GM19452 (cell line): ENCODE results near the gene CIDEB.
"Not testable (repeated sequence)": the region's sequence is repeated elsewhere in the genome, so short reads cannot be mapped to it uniquely, and the experiment has no call there.

Source experiments
- ATAC-seq: cut with Tn5 transposase; IDR thresholded peaks from one replicate; pipeline ENCODE4 v1.9.1; 2021; ENCODE audit not compliant: unreplicated experiment

The CIDEB gene

GRCh38 chr14:24332268-24332993 is 24.7 kb upstream of the CIDEB start:
- ATAC-seq, result peak; percentile 86

GRCh38 chr14:24331731-24332267 is 24.0 kb upstream of the CIDEB start:
- ATAC-seq, result peak; percentile 13

- ATAC-seq, result no peak
Observed at GRCh38 chr14:24330973-24331674, 23.3 kb upstream of the CIDEB start.

DNA sequence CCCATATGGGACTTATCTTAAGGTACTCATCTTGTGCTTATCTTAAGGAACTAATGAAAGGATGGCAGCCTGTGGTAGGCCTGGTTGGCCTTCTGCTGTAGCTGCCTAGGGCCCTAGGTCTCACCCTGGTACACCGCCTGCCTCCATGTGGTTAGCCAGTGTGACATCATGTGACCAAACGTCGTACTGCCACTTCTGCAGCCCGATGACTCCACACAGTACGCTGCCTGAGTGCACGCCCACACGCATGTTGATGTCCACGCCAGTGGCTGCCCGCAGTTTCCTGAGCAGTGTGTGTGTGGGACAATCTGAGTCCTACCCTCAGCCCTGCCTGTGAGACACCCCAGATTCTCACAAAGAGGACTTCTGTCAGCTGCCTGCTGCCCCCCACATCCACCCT is 22.0 kb upstream of the CIDEB start:
- no peak for ATAC-seq

- no peak for ATAC-seq
Observed at GRCh38 chr14:24329073-24329663, 21.4 kb upstream of the CIDEB start.

DNA sequence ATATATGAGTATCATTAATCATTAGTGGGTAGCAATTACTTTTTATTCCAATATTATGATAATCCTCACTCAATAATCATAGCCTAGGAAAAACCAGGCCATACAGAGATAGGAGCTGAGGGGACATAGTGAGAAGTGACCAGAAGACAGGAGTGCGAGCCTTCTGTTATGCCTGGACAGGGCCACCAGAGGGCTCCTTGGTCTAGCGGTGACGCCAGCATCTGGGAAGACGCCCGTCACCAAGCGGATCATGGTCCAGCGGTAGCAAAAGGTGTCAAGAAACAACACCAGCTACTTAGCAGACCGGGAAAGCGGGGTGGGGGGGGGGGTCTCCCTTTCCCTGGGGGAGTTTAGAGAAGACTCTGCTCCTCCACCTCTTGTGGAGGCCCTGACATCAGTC is 20.1 kb upstream of the CIDEB start:
- ATAC-seq, result not testable (repeated sequence)

DNA sequence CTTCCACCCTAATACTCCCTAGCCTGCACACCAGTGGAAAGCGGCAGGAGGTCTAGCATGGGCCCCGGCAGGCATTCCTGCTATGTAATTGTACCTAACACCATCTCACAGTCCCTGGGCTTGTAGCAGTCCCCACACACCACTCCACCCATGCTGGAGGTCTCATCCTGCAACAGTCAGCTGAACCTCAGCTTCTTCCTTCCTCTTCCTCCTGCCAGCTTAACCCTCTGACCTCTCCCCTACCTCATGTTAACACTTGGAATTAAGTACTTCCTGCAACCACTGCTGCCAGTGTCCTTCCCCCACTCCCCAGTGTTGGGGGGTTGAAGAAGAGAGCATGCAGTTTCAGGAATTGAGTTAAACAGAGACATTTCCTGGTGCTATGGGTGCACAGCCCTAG is 19.5 kb upstream of the CIDEB start:
- no peak for ATAC-seq

DNA sequence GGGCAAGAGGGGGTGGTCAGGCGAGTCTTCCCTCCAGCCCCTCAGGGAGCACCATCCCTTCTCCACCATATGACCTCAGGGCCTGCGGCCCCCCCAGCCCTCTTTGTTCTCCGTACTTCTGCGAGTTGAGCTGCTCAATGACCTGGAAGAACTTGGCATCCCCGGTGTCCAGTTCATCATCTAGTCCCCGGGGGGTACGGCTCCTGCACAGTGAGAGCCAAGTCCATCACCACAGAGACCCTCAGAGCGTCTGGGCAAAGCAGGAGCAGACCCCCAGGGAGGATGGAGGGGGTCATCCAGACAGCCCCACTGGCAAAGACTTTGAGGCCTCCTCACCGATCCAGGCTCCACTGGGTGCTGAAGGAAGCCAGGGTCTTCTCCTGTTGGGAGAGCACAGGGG is 18.2 kb upstream of the CIDEB start:
- ATAC-seq, result no peak

- ATAC-seq, result no peak
Observed at GRCh38 chr14:24325041-24325530, 17.3 kb upstream of the CIDEB start.

DNA sequence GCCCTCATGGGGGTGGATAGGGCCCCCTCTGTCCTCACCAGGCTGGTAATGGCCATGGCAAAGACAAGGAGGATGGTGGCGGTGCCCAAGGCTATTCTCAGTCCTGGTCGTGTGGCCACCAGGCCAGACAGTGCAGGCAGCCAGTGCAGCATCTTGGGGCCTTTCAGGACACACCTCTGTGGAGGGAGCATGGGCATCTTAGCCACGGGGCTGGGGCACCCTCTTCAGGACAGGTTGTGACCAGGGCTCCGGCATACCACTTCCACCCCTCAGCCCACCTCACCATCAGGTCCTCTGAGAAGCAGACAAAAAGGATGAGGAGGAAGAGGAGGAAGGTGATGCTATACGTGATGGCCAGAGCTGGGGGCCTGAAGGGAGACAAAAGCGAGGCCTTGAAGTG is 16.2 kb upstream of the CIDEB start:
- ATAC-seq, result no peak

GRCh38 chr14:24323341-24323740 is 15.6 kb upstream of the CIDEB start:
- no peak for ATAC-seq

GRCh38 chr14:24322672-24323071 is 14.9 kb upstream of the CIDEB start:
- ATAC-seq, result no peak

DNA sequence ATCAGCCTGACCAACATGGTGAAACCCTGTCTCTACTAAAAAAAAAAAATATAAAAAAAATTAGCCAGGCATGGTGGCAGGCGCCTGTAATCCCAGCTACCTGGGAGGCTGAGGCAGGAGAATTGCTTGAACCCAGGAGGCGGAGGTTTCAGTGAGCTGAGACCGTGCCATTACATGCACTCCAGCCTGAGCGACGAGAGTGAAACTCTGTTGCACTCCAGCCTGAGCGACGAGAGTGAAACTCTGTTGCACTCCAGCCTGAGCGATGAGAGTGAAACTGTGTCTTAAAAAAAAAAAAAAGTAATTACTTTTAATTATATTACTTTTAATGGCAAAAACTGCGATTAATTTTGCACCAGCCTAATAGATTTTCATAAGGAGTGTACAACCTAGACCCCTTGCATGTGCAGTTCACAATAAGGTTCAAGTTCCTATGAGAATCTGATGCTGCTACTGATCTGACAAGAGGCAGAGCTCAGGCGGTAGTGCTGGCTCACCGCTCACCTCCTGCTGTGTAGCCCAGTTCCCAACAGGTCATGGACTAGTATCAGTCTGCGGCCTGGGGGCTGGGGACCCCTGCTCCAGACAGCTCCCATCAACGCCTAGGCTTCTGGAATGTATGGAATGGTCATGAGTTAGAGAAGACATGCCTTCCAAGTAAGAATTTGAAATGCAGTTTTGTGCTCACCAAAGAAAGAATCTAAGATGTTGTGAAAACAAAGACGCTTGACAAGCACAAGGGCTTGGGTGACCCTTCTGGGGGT is 13.6 kb upstream of the CIDEB start:
- ATAC-seq, result no peak

- no peak for ATAC-seq
Observed at GRCh38 chr14:24317141-24317928, 9.6 kb upstream of the CIDEB start.

DNA sequence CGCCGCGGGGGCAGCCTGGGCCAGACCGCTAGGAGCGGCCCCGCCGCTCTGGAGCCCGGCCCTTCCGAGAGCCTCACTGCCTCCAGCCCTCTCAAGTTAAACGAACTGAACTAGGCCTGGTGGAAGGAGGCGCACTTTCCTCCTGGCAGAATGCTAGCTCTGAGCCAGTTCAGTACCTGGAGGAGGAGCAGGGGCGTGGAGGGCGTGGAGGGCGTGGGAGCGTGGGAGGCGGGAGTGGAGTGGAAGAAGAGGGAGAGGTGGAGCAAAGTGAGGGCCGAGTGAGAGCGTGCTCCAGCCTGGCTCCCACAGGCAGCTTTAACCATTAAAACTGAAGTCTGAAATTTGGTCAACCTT is 8.8 kb upstream of the CIDEB start:
- no peak for ATAC-seq

DNA sequence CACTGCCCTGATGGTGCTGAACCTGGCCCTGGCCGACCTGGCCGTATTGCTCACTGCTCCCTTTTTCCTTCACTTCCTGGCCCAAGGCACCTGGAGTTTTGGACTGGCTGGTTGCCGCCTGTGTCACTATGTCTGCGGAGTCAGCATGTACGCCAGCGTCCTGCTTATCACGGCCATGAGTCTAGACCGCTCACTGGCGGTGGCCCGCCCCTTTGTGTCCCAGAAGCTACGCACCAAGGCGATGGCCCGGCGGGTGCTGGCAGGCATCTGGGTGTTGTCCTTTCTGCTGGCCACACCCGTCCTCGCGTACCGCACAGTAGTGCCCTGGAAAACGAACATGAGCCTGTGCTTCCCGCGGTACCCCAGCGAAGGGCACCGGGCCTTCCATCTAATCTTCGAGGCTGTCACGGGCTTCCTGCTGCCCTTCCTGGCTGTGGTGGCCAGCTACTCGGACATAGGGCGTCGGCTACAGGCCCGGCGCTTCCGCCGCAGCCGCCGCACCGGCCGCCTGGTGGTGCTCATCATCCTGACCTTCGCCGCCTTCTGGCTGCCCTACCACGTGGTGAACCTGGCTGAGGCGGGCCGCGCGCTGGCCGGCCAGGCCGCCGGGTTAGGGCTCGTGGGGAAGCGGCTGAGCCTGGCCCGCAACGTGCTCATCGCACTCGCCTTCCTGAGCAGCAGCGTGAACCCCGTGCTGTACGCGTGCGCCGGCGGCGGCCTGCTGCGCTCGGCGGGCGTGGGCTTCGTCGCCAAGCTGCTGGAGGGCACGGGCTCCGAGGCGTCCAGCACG is 8.2 kb upstream of the CIDEB start:
- ATAC-seq, result no peak

- no peak for ATAC-seq
Observed at GRCh38 chr14:24315243-24315806, 7.5 kb upstream of the CIDEB start.

DNA sequence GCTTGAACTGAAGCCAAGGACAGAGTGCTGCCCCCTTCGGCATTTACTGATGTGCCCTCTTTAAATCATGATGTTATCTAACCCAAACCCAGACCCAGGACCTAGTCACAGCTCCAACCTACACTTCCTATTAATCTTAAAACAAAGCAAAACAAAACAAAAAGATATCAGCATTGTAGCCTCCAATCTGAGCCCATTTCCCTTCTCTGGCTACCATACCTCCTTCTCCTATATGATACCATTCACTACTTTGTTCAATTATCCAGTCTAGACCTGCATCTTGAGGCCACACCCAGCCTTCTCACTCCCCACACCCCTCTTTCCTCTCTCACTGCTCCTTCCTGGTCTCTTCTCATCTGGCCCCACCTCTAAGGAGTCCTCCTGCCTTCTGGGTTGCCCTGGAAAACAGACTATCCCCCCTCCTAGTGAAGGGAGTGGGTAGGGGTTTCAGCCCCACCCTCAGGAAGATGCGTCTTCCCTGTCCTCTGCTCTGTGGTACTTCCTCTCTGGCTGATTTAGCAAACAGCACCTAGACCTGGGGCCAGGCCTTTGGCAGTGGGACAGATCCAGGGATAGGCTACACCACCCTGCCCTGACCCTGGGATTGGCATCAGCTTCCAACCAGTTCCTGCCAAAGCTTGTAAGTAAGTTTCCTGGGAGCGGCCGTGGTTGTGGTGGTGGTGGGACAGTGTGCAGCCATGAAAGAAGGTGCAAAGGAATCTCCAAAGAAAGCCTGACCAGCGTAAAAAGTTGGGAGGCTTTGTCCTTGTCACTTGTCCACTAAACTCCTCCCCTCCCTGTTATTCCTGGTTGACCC is 6.8 kb upstream of the CIDEB start:
- no peak for ATAC-seq
